Lower leg skin (tissue), 3 donors: ENCODE measurements around the gene PEX10.

Experiments used
- POLR2A ChIP-seq, 2 donors: fragments of 450-650 bp; IDR thresholded peaks; one replicate each; pipeline ENCODE4 v1.6.1; 2016 to 2017; ENCODE audit warnings: antibody characterized with exemption in 2 of 2, mild to moderate bottlenecking in 1 of 2, moderate library complexity in 1 of 2
- TF ChIP-seq, protein P1 (sequence below), 3 donors: fragments of 450-650 bp; IDR thresholded peaks; one replicate each; pipeline ENCODE4 v1.5.1; 2016; ENCODE audit warnings: antibody characterized with exemption in 3 of 3, mild to moderate bottlenecking in 3 of 3, moderate library complexity in 2 of 3

DNA sequence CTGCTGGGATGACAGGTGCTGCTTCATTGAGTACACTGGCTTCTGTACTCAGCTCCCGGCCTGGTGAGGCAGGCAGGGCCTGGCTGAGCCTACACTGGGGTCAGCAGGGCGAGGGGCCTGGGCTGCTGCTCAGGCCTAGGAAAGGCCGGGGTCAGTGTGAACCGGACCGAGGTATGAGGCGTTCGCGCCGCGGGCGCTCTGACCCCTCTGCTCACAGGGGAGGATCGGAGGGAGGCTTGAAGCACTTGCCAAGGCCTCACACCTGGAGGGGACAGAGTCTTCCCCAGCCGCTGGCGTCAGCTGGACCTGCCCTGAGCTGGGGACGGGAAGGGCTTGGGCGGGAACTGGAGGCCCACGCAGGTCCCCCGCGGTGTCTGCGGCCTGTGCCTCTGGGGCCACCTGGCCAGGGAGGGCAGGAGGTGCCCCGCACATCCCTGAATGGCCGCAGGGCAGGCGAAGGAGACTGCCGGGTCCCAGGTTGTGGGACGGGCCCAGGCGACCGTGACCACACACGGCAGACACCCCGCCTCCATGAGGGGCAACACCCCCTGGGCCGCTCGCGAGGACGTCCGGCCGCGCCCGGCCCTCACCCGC, 466 bp downstream of the PEX10 start:
- TF ChIP-seq, protein P1, sequence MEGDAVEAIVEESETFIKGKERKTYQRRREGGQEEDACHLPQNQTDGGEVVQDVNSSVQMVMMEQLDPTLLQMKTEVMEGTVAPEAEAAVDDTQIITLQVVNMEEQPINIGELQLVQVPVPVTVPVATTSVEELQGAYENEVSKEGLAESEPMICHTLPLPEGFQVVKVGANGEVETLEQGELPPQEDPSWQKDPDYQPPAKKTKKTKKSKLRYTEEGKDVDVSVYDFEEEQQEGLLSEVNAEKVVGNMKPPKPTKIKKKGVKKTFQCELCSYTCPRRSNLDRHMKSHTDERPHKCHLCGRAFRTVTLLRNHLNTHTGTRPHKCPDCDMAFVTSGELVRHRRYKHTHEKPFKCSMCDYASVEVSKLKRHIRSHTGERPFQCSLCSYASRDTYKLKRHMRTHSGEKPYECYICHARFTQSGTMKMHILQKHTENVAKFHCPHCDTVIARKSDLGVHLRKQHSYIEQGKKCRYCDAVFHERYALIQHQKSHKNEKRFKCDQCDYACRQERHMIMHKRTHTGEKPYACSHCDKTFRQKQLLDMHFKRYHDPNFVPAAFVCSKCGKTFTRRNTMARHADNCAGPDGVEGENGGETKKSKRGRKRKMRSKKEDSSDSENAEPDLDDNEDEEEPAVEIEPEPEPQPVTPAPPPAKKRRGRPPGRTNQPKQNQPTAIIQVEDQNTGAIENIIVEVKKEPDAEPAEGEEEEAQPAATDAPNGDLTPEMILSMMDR (IDR thresholded peaks at IDR 0.05): no peak
- TF ChIP-seq POLR2A (IDR thresholded peaks at IDR 0.05): no peak
